ENCODE results near the gene PCLO. TPM values are rescaled to one million over a fixed set of nuclear protein-coding genes. Genes with fewer than 3 reads are reported as not detected.
A peak's percentile ranks its signal among the peaks of the same experiment; 100 is the strongest.

PCLO gene
- total RNA-seq, 1 experiment from 2014 or later = 7.5 TPM

GRCh38 chr7:83060218-83060617 is 102.5 kb downstream of the PCLO start:
- H3F3A ChIP-seq (ENCODE audit: low read length, unreplicated experiment) = no peaks in the 10 kb centered on the region
- no peaks in the 10 kb centered on the region for H3K9me3 ChIP-seq (ENCODE audit: low read length)
- no peaks in the 10 kb centered on the region for H4K20me1 ChIP-seq (ENCODE audit: low read length)
- BruUV-seq (replicated peaks) = no TSS peak
- H3K79me2 ChIP-seq (ENCODE audit: low read length) = no peaks in the 10 kb centered on the region
- H3K4me3 ChIP-seq (ENCODE audit: low read length) = no peak overlapping the region
- CTCF ChIA-PET = no interaction called here
- no peaks in the 10 kb centered on the region for H3K36me3 ChIP-seq (ENCODE audit: low read depth, low read length)
- no peak overlapping the region for H3K9ac ChIP-seq (ENCODE audit: low read length)
- H3K4me2 ChIP-seq (ENCODE audit: low read length) = no peak overlapping the region
- TF ChIP-seq EZH2phosphoT487 (IDR thresholded peaks at IDR 0.05; ENCODE audit: borderline replicate concordance, low read length) = no peak
- no peak for TF ChIP-seq EZH2 (IDR thresholded peaks at IDR 0.05; ENCODE audit: low read length, unreplicated experiment)
- no peak for TF ChIP-seq CTCF (conservative IDR thresholded peaks at IDR 0.05; ENCODE audit: low read depth, low read length)
- H3K4me1 ChIP-seq (ENCODE audit: insufficient read depth, low read length) = peaks cover 6% of the 10 kb centered on the region
- H3K27ac ChIP-seq (ENCODE audit: low read length) = no peak overlapping the region
- POLR2A ChIA-PET (ENCODE audit: unreplicated experiment) = no interaction called here
- DNase-seq (no peak), ATAC-seq (no peak)
- no peaks in the 10 kb centered on the region for H3K9me2 ChIP-seq (replicated peaks; ENCODE audit: low read length)
- H2AFZ ChIP-seq (ENCODE audit: low read length) = no peak overlapping the region
- no peaks in the 10 kb centered on the region for H3K27me3 ChIP-seq (ENCODE audit: low read length)
- intact Hi-C loops (cut with micrococcal nuclease) = no loop called here

- intact Hi-C loops (cut with micrococcal nuclease) = no loop called here
- H3K4me1 ChIP-seq (ENCODE audit: insufficient read depth, low read length) = peaks cover 20% of the 10 kb centered on the region
- TF ChIP-seq EZH2 (IDR thresholded peaks at IDR 0.05; ENCODE audit: low read length, unreplicated experiment) (no peak), CTCF (conservative IDR thresholded peaks at IDR 0.05; ENCODE audit: low read depth, low read length) (no peak), EZH2phosphoT487 (IDR thresholded peaks at IDR 0.05; ENCODE audit: borderline replicate concordance, low read length) (no peak)
- POLR2A ChIA-PET (ENCODE audit: unreplicated experiment) = no interaction called here
- no peak overlapping the region for H3K27ac ChIP-seq (ENCODE audit: low read length)
- no peak for ATAC-seq
- no peak for DNase-seq
- H3K27me3 ChIP-seq (ENCODE audit: low read length) = no peaks in the 10 kb centered on the region
- H2AFZ ChIP-seq (ENCODE audit: low read length) = no peak overlapping the region
- no peaks in the 10 kb centered on the region for H3K36me3 ChIP-seq (ENCODE audit: low read depth, low read length)
- H3K9ac ChIP-seq (ENCODE audit: low read length) = no peak overlapping the region
- no peaks in the 10 kb centered on the region for H3K9me2 ChIP-seq (replicated peaks; ENCODE audit: low read length)
- no TSS peak for BruUV-seq (replicated peaks)
- no peaks in the 10 kb centered on the region for H3F3A ChIP-seq (ENCODE audit: low read length, unreplicated experiment)
- H3K79me2 ChIP-seq (ENCODE audit: low read length) = no peaks in the 10 kb centered on the region
- H3K4me3 ChIP-seq (ENCODE audit: low read length) = no peak overlapping the region
- H3K9me3 ChIP-seq (ENCODE audit: low read length) = no peaks in the 10 kb centered on the region
- H3K4me2 ChIP-seq (ENCODE audit: low read length) = no peak overlapping the region
- H4K20me1 ChIP-seq (ENCODE audit: low read length) = no peaks in the 10 kb centered on the region
- CTCF ChIA-PET = no interaction called here
These were observed 104.0 kb downstream of the PCLO start for GRCh38 chr7:83058667-83059066.

GRCh38 chr7:83055197-83055596 is 107.5 kb downstream of the PCLO start:
- Histone ChIP-seq H3K9me3 (ENCODE audit: low read length) (no peaks in the 10 kb centered on the region), H3K4me1 (ENCODE audit: insufficient read depth, low read length) (peaks cover 34% of the 10 kb centered on the region), H3K4me2 (ENCODE audit: low read length) (peak overlapping the region; percentile 79), H3F3A (ENCODE audit: low read length, unreplicated experiment) (no peaks in the 10 kb centered on the region), H3K9me2 (replicated peaks; ENCODE audit: low read length) (no peaks in the 10 kb centered on the region), H4K20me1 (ENCODE audit: low read length) (no peaks in the 10 kb centered on the region), H2AFZ (ENCODE audit: low read length) (no peak overlapping the region), H3K9ac (ENCODE audit: low read length) (no peak overlapping the region), H3K79me2 (ENCODE audit: low read length) (no peaks in the 10 kb centered on the region), H3K27me3 (ENCODE audit: low read length) (no peaks in the 10 kb centered on the region), H3K27ac (ENCODE audit: low read length) (peak overlapping the region; percentile 33; the same call in 1 of the 2 replicates), H3K36me3 (ENCODE audit: low read depth, low read length) (no peaks in the 10 kb centered on the region), H3K4me3 (ENCODE audit: low read length) (peak overlapping the region; percentile 11; the same call in 1 of the 2 replicates)
- ChIA-PET CTCF (no interaction called here), POLR2A (ENCODE audit: unreplicated experiment) (no interaction called here)
- intact Hi-C loops (cut with micrococcal nuclease) = no loop called here
- TF ChIP-seq CTCF (conservative IDR thresholded peaks at IDR 0.05; ENCODE audit: low read depth, low read length) (no peak), EZH2 (IDR thresholded peaks at IDR 0.05; ENCODE audit: low read length, unreplicated experiment) (no peak), EZH2phosphoT487 (IDR thresholded peaks at IDR 0.05; ENCODE audit: borderline replicate concordance, low read length) (no peak)
- no TSS peak for BruUV-seq (replicated peaks)
- ATAC-seq (no peak; the same call in 1 of the 2 replicates), DNase-seq (peak; percentile 30)
